Testis (tissue), 2 donors: Measurements from ENCODE around the gene DHRS2.

Experiments used
- POLR2A ChIP-seq: fragments of 450-650 bp; IDR thresholded peaks from one replicate; pipeline ENCODE4 v1.6.1; 2017; ENCODE audit warnings: antibody characterized with exemption, mild to moderate bottlenecking, moderate library complexity
- TF ChIP-seq, protein P1 (sequence below), 3 experiments: fragments of 450-650 bp in 2 of 3; fragments of 200-600 bp in 1 of 3; sonication (generic) in 1 of 3; IDR thresholded peaks; one replicate each; pipeline ENCODE4 v1.5.1; 2016 to 2019; ENCODE audit warnings: antibody characterized with exemption in 3 of 3, mild to moderate bottlenecking in 2 of 3, moderate library complexity in 1 of 3

- TF ChIP-seq, protein P1, sequence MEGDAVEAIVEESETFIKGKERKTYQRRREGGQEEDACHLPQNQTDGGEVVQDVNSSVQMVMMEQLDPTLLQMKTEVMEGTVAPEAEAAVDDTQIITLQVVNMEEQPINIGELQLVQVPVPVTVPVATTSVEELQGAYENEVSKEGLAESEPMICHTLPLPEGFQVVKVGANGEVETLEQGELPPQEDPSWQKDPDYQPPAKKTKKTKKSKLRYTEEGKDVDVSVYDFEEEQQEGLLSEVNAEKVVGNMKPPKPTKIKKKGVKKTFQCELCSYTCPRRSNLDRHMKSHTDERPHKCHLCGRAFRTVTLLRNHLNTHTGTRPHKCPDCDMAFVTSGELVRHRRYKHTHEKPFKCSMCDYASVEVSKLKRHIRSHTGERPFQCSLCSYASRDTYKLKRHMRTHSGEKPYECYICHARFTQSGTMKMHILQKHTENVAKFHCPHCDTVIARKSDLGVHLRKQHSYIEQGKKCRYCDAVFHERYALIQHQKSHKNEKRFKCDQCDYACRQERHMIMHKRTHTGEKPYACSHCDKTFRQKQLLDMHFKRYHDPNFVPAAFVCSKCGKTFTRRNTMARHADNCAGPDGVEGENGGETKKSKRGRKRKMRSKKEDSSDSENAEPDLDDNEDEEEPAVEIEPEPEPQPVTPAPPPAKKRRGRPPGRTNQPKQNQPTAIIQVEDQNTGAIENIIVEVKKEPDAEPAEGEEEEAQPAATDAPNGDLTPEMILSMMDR (IDR thresholded peaks at IDR 0.05) = no peak
- no peak for TF ChIP-seq POLR2A
These were observed 12.2 kb upstream of the DHRS2 start for GRCh38 chr14:23623962-23624361.
